Fibroblast of lung (primary cell): ENCODE results near the gene FMNL1. TPM values are rescaled to one million over a fixed set of nuclear protein-coding genes. Genes with fewer than 3 reads are reported as not detected.
A peak's percentile ranks its signal among the peaks of the same experiment; 100 is the strongest.

ENCODE experiments used
- DNase-seq, 2 donors: peaks; one replicate each; pipeline versions ENCODE4 v3.0.0 to v3.0.0-alpha.2; 2010; ENCODE audit warnings: low read depth in 2 of 2
- H2AFZ ChIP-seq: 2 replicates; pipeline ENCODE4 v1.5.1; 2012; ENCODE audit warnings: low read length, control low read depth, inconsistent platforms
- H3K27ac ChIP-seq: 2 replicates; pipeline ENCODE4 v1.5.1; 2011; ENCODE audit warnings: low read length, control low read depth; ENCODE audit not compliant: insufficient read depth
- H3K27me3 ChIP-seq: 2 replicates; pipeline ENCODE4 v1.5.1; 2011; ENCODE audit warnings: mild to moderate bottlenecking, low read length; ENCODE audit not compliant: control insufficient read depth, insufficient read depth
- H3K36me3 ChIP-seq: 2 replicates; pipeline ENCODE4 v1.5.1; 2011; ENCODE audit warnings: low read length; ENCODE audit not compliant: control insufficient read depth, insufficient read depth
- H3K4me1 ChIP-seq: 2 replicates; pipeline ENCODE4 v1.5.1; 2011; ENCODE audit warnings: low read length; ENCODE audit not compliant: control insufficient read depth, insufficient read depth; ENCODE audit errors: extremely low read depth
- H3K4me2 ChIP-seq: 2 replicates; pipeline ENCODE4 v1.5.1; 2011; ENCODE audit warnings: low read length, control low read depth; ENCODE audit not compliant: insufficient read depth; ENCODE audit errors: extremely low read depth
- H3K4me3 ChIP-seq, 4 experiments: fragments of 200-600 bp in 1 of 4; sonication (generic) in 1 of 4; replicated peaks in 1 of 4; 2 replicates each; pipeline ENCODE4 v1.5.1; 2011 to 2016; ENCODE audit warnings: low read length in 4 of 4, low read depth in 3 of 4, mild to moderate bottlenecking in 3 of 4, control low read depth in 2 of 4, inconsistent platforms in 1 of 4, mixed read lengths in 1 of 4; ENCODE audit not compliant: insufficient read depth in 1 of 4; ENCODE audit errors: control extremely low read depth in 1 of 4
- H3K79me2 ChIP-seq: 2 replicates; pipeline ENCODE4 v1.5.1; 2012; ENCODE audit warnings: mild to moderate bottlenecking, low read length, inconsistent platforms; ENCODE audit not compliant: control insufficient read depth, insufficient read depth
- H3K9ac ChIP-seq: 2 replicates; pipeline ENCODE4 v1.5.1; 2011; ENCODE audit warnings: mild to moderate bottlenecking, low read length, control low read depth; ENCODE audit not compliant: insufficient read depth
- H3K9me3 ChIP-seq: 2 replicates; pipeline ENCODE4 v1.5.1; 2012; ENCODE audit warnings: low read depth, low read length; ENCODE audit not compliant: control insufficient read depth, insufficient read depth
- H4K20me1 ChIP-seq: 2 replicates; pipeline ENCODE4 v1.5.1; 2011; ENCODE audit warnings: low read length; ENCODE audit not compliant: control insufficient read depth, insufficient read depth; ENCODE audit errors: extremely low read depth
- CTCF ChIP-seq, 2 donors: IDR thresholded peaks in 1 of 2; conservative IDR thresholded peaks in 1 of 2; 1 replicate in 1 of 2; 2 replicates in 1 of 2; pipeline ENCODE4 v1.5.1; 2011 to 2012; ENCODE audit warnings: low read length in 2 of 2, control low read depth in 1 of 2, inconsistent platforms in 1 of 2, low read depth in 1 of 2, mild to moderate bottlenecking in 1 of 2
- EZH2 ChIP-seq: IDR thresholded peaks from 2 replicates; pipeline ENCODE4 v1.5.1; 2012; ENCODE audit warnings: low read length, control low read depth, mild to moderate bottlenecking; ENCODE audit errors: missing control alignments
- polyA plus RNA-seq, 2 donors: library from polyadenylated mRNA; depleted of rRNA in 1 of 2; stranded (reverse) in 1 of 2; unstranded in 1 of 2; fragments of >200 nt; gene quantifications; 2 replicates each; pipeline ENCODE4 v1.2.1, GENCODE V29; 2011 to 2012; ENCODE audit warnings: missing spikeins in 1 of 2
- total RNA-seq: library from RNA; depleted of rRNA; stranded (reverse); fragments of >200 nt; gene quantifications from 2 replicates; pipeline ENCODE4 v1.2.1, GENCODE V29; 2014

The FMNL1 gene
- total and polyA plus RNA-seq, 2 donors (not counting 1 experiment from before 2014, with no cell fraction given) = 1.1 to 2.8 TPM

- Histone ChIP-seq H3K79me2 (no peaks in the 10 kb centered on the region), H3K4me3 (no peak overlapping the region), H3K4me1 (no peaks in the 10 kb centered on the region), H3K27ac (no peak overlapping the region), H2AFZ (no peak overlapping the region), H4K20me1 (no peaks in the 10 kb centered on the region), H3K9ac (no peak overlapping the region), H3K4me2 (no peak overlapping the region), H3K27me3 (peaks cover 22% of the 10 kb centered on the region), H3K36me3 (no peaks in the 10 kb centered on the region), H3K9me3 (no peaks in the 10 kb centered on the region)
- no peak for DNase-seq
- TF ChIP-seq CTCF (conservative IDR thresholded peaks at IDR 0.05 in 1 of 2, IDR thresholded peaks at IDR 0.05 in 1 of 2; ENCODE audit: low read depth in 1 of 2, low read length in 2 of 2) (no peak), EZH2 (no peak)
Measured at GRCh38 chr17:45220079-45220478, 1.6 kb upstream of the FMNL1 start.

- TF ChIP-seq EZH2 (no peak), CTCF (conservative IDR thresholded peaks at IDR 0.05 in 1 of 2, IDR thresholded peaks at IDR 0.05 in 1 of 2; ENCODE audit: low read depth in 1 of 2, low read length in 2 of 2) (no peak)
Measured at GRCh38 chr17:45222014-45222288, 266 bp downstream of the FMNL1 start.

GRCh38 chr17:45222289-45222995 is 757 bp downstream of the FMNL1 start:
- Histone ChIP-seq H3K27ac (no peak overlapping the region), H3K9ac (no peak overlapping the region), H3K4me2 (peak overlapping the region; percentile 25)

More at GRCh38 chr17:45222014-45222288, 266 bp downstream of the FMNL1 start:
- H3K4me2 ChIP-seq = peak overlapping the region; percentile 25
- H3K9ac ChIP-seq = no peak overlapping the region
- peaks cover 22% of the 10 kb centered on the region for H3K27me3 ChIP-seq
- H4K20me1 ChIP-seq = no peaks in the 10 kb centered on the region
- H3K4me1 ChIP-seq = no peaks in the 10 kb centered on the region
- peak overlapping the region in 2 of 4 experiments; percentile 17 to 55 for H3K4me3 ChIP-seq
- DNase-seq = no peak
- no peaks in the 10 kb centered on the region for H3K79me2 ChIP-seq
- no peak overlapping the region for H2AFZ ChIP-seq
- H3K27ac ChIP-seq = no peak overlapping the region
- H3K9me3 ChIP-seq = no peaks in the 10 kb centered on the region
- no peaks in the 10 kb centered on the region for H3K36me3 ChIP-seq

More at GRCh38 chr17:45222289-45222995, 757 bp downstream of the FMNL1 start:
- TF ChIP-seq EZH2 (peak; percentile 42), CTCF (conservative IDR thresholded peaks at IDR 0.05 in 1 of 2, IDR thresholded peaks at IDR 0.05 in 1 of 2; ENCODE audit: low read depth in 1 of 2, low read length in 2 of 2) (no peak)
- Histone ChIP-seq H3K9me3 (no peaks in the 10 kb centered on the region), H3K4me3 (peak overlapping the region in 2 of 4 experiments; percentile 49 to 55), H3K79me2 (no peaks in the 10 kb centered on the region), H2AFZ (no peak overlapping the region), H3K4me1 (no peaks in the 10 kb centered on the region), H4K20me1 (no peaks in the 10 kb centered on the region), H3K27me3 (peaks cover 22% of the 10 kb centered on the region), H3K36me3 (no peaks in the 10 kb centered on the region)
- no peak for DNase-seq
